ENCODE results near the gene SCNN1B.

Gene SCNN1B

GRCh38 chr16:23410176-23410575 is 108.1 kb downstream of the SCNN1B start:
- no peak for DNase-seq (ENCODE audit: extremely low spot score)
- no peak for TF ChIP-seq CTCF (IDR thresholded peaks at IDR 0.05; ENCODE audit: control extremely low read depth, extremely low read depth, low read depth, missing control alignments)
- CTCF ChIA-PET, result interaction anchor here (1.4 to 5.9 kb wide), 2 partner anchors 11 to 24 kb away, joined by 4 to 34 read pairs; no protein-coding TSS in a partner anchor
- POLR2A ChIA-PET, result no interaction called here

GRCh38 chr16:23414731-23415130 is 112.6 kb downstream of the SCNN1B start:
- ChIA-PET CTCF (interaction anchor here (0.9 to 4.8 kb wide), 7 partner anchors 9 to 238 kb away, joined by 4 to 49 read pairs (median 6); partner anchors contain the start of gene SCNN1G), POLR2A (no interaction called here)

DNA sequence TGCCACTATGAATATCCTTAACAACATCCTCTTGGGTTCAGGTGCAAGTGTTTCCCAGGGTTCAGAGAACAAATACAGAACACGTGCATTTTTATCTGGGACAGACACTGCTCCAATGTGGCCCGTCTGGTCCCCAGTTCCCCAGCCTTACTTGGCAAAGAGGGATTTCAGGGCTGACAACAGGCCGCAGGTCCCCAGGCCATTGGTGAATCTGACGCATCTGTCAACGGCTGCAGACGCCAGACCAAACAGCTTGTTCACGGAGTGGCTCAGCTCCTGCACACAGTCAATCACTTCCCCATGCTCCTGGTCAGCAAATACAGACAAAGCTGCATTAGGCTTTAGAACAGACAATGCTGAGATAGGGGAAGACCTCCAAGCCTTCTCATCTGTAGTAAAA is 114.7 kb downstream of the SCNN1B start:
- DNase-seq (ENCODE audit: extremely low spot score), result no peak
- ChIA-PET POLR2A (no interaction called here), CTCF (interaction anchor here (4.8 kb wide), 1 partner anchor 18 kb away, joined by 49 read pairs; no protein-coding TSS in a partner anchor)
- TF ChIP-seq CTCF (IDR thresholded peaks at IDR 0.05; ENCODE audit: control extremely low read depth, extremely low read depth, low read depth, missing control alignments), result no peak

More at GRCh38 chr16:23414731-23415130, 112.6 kb downstream of the SCNN1B start:
- no peak for DNase-seq (ENCODE audit: extremely low spot score)
- no peak for TF ChIP-seq CTCF (IDR thresholded peaks at IDR 0.05; ENCODE audit: control extremely low read depth, extremely low read depth, low read depth, missing control alignments)

DNA sequence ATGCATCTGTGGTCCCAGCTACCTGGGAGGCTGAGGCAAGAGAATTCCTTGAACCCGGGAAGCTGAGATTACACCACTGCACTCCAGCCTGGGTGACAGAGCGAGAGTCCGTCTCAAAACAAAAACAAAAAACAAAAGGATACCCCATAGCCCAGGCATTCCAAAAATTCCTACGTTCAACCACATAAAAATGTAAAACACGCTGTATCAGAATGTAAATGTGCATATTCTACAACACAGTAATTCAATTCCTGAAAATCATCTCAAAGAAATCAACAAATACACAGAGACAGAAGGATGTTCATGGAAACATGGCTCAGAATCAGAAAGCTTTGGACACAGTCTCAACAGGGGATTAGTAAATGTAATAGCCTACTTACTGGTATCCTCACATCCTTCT is 117.9 kb downstream of the SCNN1B start:
- no peak for DNase-seq (ENCODE audit: extremely low spot score)
- POLR2A ChIA-PET, result no interaction called here
- CTCF ChIA-PET, result interaction anchor here (1.5 kb wide), 1 partner anchor 15 kb away, joined by 15 read pairs; no protein-coding TSS in a partner anchor
- no peak for TF ChIP-seq CTCF (IDR thresholded peaks at IDR 0.05; ENCODE audit: control extremely low read depth, extremely low read depth, low read depth, missing control alignments)

DNA sequence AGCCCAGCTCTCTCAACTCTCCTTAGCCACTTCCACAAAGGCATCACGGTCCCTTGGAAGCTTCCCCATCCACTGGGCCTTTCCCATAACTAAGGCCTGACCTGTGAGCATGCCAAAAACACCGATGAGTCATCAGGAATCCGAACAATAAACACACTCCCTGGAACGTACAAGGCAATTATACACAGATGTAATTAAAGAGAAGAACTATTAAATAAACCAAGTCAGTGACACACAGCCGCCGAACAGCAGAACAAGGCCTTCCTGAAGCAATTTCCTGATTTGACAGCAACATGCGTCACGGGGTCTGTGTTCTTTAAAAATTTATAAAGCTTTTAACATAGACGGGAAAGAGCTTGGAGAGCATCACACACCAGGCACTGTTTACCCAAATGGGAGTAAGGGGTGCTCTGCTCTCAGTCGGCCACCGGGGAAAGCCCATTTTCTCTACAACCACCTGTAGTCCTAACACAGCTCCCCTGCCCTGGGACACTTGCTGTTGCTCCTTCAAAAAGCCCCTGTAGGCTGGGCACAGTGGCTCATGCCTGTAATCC is 121.5 kb downstream of the SCNN1B start:
- no peak for TF ChIP-seq CTCF (IDR thresholded peaks at IDR 0.05; ENCODE audit: control extremely low read depth, extremely low read depth, low read depth, missing control alignments)
- ChIA-PET CTCF (interaction anchor here (1.2 to 3.4 kb wide), 3 partner anchors 9 to 240 kb away, joined by 3 to 40 read pairs (median 3); no protein-coding TSS in a partner anchor), POLR2A (no interaction called here)
- no peak for DNase-seq (ENCODE audit: extremely low spot score)

DNA sequence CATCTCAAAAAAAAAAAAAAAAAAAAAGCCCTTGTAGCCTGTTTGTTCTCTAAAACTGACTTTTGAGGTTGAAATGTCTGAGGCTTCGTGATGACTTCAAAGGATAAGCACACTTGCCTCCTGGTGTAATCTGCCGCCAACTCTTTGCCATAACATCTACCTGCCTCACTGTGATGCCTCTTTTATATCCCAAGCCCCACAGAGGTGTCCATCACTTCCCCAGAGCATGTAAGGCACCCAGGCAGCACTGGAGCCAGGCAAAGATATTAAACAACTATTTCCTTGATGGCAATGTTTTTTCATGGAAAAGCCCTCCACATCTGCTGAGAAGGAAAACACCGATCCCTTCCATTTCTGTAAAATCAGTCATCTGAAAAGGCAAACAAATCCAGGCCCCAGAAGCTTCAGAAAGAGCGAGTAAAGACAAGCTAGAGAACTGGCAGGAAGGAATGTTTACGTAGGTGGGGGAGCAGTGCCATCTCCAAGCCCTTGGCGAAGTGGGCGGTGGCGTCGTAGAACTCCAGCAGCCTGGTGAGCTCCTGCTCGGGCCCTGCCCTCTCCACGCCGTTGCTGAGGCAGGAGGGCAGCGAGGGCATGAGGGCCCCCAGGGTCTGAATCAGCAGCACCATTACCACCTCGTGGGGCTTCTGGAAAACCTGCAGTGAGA is 122.3 kb downstream of the SCNN1B start:
- ChIA-PET CTCF (interaction anchor here (0.8 to 3.4 kb wide), 5 partner anchors 9 to 241 kb away, joined by 3 to 40 read pairs (median 3); partner anchors contain the start of gene SCNN1G), POLR2A (no interaction called here)
- no peak for DNase-seq (ENCODE audit: extremely low spot score)
- TF ChIP-seq CTCF (IDR thresholded peaks at IDR 0.05; ENCODE audit: control extremely low read depth, extremely low read depth, low read depth, missing control alignments), result no peak
